H9 (cell line): ENCODE measurements around the gene YPEL5. TPM values are rescaled to one million over a fixed set of nuclear protein-coding genes. Genes with fewer than 3 reads are reported as not detected.

Experiments used
- DNase-seq: peaks from one replicate; pipeline ENCODE4 v3.0.0-alpha.2; 2017
- H2AFZ ChIP-seq: one replicate; pipeline ENCODE4 v1.6.1; 2013; ENCODE audit warnings: mild to moderate bottlenecking, low read length, control low read depth, moderate library complexity
- H2AK5ac ChIP-seq: 2 replicates; pipeline ENCODE4 v1.6.1; 2013; ENCODE audit warnings: low read length, control low read depth, mixed read lengths; ENCODE audit not compliant: insufficient read length
- H2BK120ac ChIP-seq: one replicate; pipeline ENCODE4 v1.6.1; 2013; ENCODE audit warnings: low read depth, mild to moderate bottlenecking, low read length, control low read depth, inconsistent platforms; ENCODE audit not compliant: poor library complexity, severe bottlenecking
- H2BK12ac ChIP-seq: 2 replicates; pipeline ENCODE4 v1.6.1; 2013; ENCODE audit warnings: low read length, control low read depth, mixed read lengths, low read depth; ENCODE audit not compliant: insufficient read length
- H2BK15ac ChIP-seq: 2 replicates; pipeline ENCODE4 v1.6.1; 2013; ENCODE audit warnings: low read depth, low read length, control low read depth
- H2BK20ac ChIP-seq: one replicate; pipeline ENCODE4 v1.6.1; 2013; ENCODE audit warnings: low read depth, mild to moderate bottlenecking, low read length, control low read depth, inconsistent platforms; ENCODE audit not compliant: poor library complexity, severe bottlenecking
- H2BK5ac ChIP-seq: 2 replicates; pipeline ENCODE4 v1.6.1; 2013; ENCODE audit warnings: low read length, control low read depth, mixed read lengths; ENCODE audit not compliant: insufficient read length
- H3K14ac ChIP-seq: 2 replicates; pipeline ENCODE4 v1.6.1; 2013; ENCODE audit warnings: low read length, control low read depth; ENCODE audit not compliant: insufficient read depth
- H3K18ac ChIP-seq: 2 replicates; pipeline ENCODE4 v1.6.1; 2013; ENCODE audit warnings: low read depth, mild to moderate bottlenecking, mixed read lengths, low read length, control low read depth; ENCODE audit not compliant: insufficient read length
- H3K23ac ChIP-seq: 2 replicates; pipeline ENCODE4 v1.6.1; 2013; ENCODE audit warnings: low read length, control low read depth, mixed read lengths, low read depth; ENCODE audit not compliant: insufficient read length
- H3K23me2 ChIP-seq: 2 replicates; pipeline ENCODE4 v1.6.1; 2013; ENCODE audit warnings: low read depth, mild to moderate bottlenecking, mixed read lengths, low read length, control low read depth; ENCODE audit not compliant: insufficient read length, poor library complexity, severe bottlenecking
- H3K27ac ChIP-seq: 2 replicates; pipeline ENCODE4 v1.5.1; 2013; ENCODE audit warnings: low read length, control low read depth, mixed read lengths, low read depth; ENCODE audit not compliant: insufficient read length
- H3K27me3 ChIP-seq: 2 replicates; pipeline ENCODE4 v1.6.1; 2013; ENCODE audit warnings: low read length, control low read depth, inconsistent platforms; ENCODE audit not compliant: insufficient read depth
- H3K4ac ChIP-seq: 2 replicates; pipeline ENCODE4 v1.6.1; 2013; ENCODE audit warnings: low read depth, mild to moderate bottlenecking, control low read depth, inconsistent platforms, low read length, moderate library complexity
- H3K4me1 ChIP-seq: 2 replicates; pipeline ENCODE4 v1.6.1; 2013; ENCODE audit warnings: low read length, control low read depth, inconsistent platforms; ENCODE audit not compliant: insufficient read depth
- H3K4me2 ChIP-seq: 2 replicates; pipeline ENCODE4 v1.6.1; 2013; ENCODE audit warnings: low read length, control low read depth, mixed read lengths; ENCODE audit not compliant: insufficient read length, insufficient read depth
- H3K56ac ChIP-seq: 2 replicates; pipeline ENCODE4 v1.6.1; 2013; ENCODE audit warnings: low read depth, mild to moderate bottlenecking, mixed read lengths, low read length, control low read depth; ENCODE audit not compliant: insufficient read length
- H3K79me1 ChIP-seq: 2 replicates; pipeline ENCODE4 v1.6.1; 2013; ENCODE audit warnings: low read depth, mild to moderate bottlenecking, moderate library complexity, low read length, control low read depth, inconsistent platforms; ENCODE audit not compliant: insufficient read depth, poor library complexity, severe bottlenecking
- H3K79me2 ChIP-seq: 2 replicates; pipeline ENCODE4 v1.6.1; 2013; ENCODE audit warnings: low read length, control low read depth, inconsistent platforms; ENCODE audit not compliant: insufficient read depth
- H3K9ac ChIP-seq: 2 replicates; pipeline ENCODE4 v1.6.1; 2013; ENCODE audit warnings: low read length, control low read depth, mixed read lengths; ENCODE audit not compliant: insufficient read length; ENCODE audit errors: extremely low read depth
- H3K9me3 ChIP-seq: one replicate; pipeline ENCODE4 v1.6.1; 2013; ENCODE audit warnings: low read depth, low read length, inconsistent platforms; ENCODE audit not compliant: control insufficient read depth
- H3T11ph ChIP-seq: one replicate; pipeline ENCODE4 v1.6.1; 2013; ENCODE audit warnings: mild to moderate bottlenecking, low read length, control low read depth, inconsistent platforms
- H4K20me1 ChIP-seq: one replicate; pipeline ENCODE4 v1.6.1; 2013; ENCODE audit not compliant: control insufficient read depth, insufficient read length, insufficient read depth
- H4K5ac ChIP-seq: 2 replicates; pipeline ENCODE4 v1.6.1; 2013; ENCODE audit warnings: low read depth, mild to moderate bottlenecking, mixed read lengths, low read length, control low read depth; ENCODE audit not compliant: insufficient read length
- H4K8ac ChIP-seq: replicated peaks from 2 replicates; pipeline ENCODE4 v1.6.1; 2013; ENCODE audit warnings: low read length, control low read depth, mixed read lengths, low read depth; ENCODE audit not compliant: insufficient read length
- H4K91ac ChIP-seq: 2 replicates; pipeline ENCODE4 v1.6.1; 2013; ENCODE audit warnings: low read depth, mild to moderate bottlenecking, moderate library complexity, mixed read lengths, low read length, control low read depth; ENCODE audit not compliant: insufficient read length
- H3K27ac Mint-ChIP-seq, 3 experiments: 2 replicates in 2 of 3; 3 replicates in 1 of 3; pipeline ENCODE4 v1.8.0; 2020 to 2021; ENCODE audit warnings: mixed read lengths in 3 of 3, mild to moderate bottlenecking in 1 of 3, moderate library complexity in 1 of 3
- H3K27me3 Mint-ChIP-seq: 2 replicates; pipeline ENCODE4 v1.8.0; 2021; ENCODE audit warnings: low read depth, mild to moderate bottlenecking, moderate library complexity, mixed read lengths
- H3K36me3 Mint-ChIP-seq, 3 experiments: 2 replicates in 2 of 3; 3 replicates in 1 of 3; pipeline ENCODE4 v1.8.0; 2020 to 2021; ENCODE audit warnings: low read depth in 3 of 3, mixed read lengths in 3 of 3; ENCODE audit not compliant: insufficient read depth in 1 of 3
- H3K4me1 Mint-ChIP-seq, 2 experiments: 2 replicates each; pipeline ENCODE4 v1.8.0; 2020; ENCODE audit warnings: mixed read lengths in 2 of 2
- H3K4me3 Mint-ChIP-seq, 2 experiments: 2 replicates in 1 of 2; 3 replicates in 1 of 2; pipeline ENCODE4 v1.8.0; 2020 to 2021; ENCODE audit warnings: mild to moderate bottlenecking in 2 of 2, mixed read lengths in 2 of 2, moderate library complexity in 1 of 2
- H3K9me3 Mint-ChIP-seq, 2 experiments: 2 replicates in 1 of 2; 3 replicates in 1 of 2; pipeline ENCODE4 v1.8.0; 2020; ENCODE audit warnings: mild to moderate bottlenecking in 2 of 2, mixed read lengths in 2 of 2, moderate library complexity in 1 of 2
- CTCF ChIP-seq: fragments of 200-600 bp; sonication (generic); conservative IDR thresholded peaks from 3 replicates; pipeline ENCODE4 v1.8.0; 2021; ENCODE audit warnings: antibody characterized with exemption, mild to moderate bottlenecking
- WGBS: extraction: QIAGEN DNeasy Blood & Tissue Kit; methylation state at CpG from one replicate; pipeline ENCODE4 v1.1.7; 2013; ENCODE audit warnings: missing lambda C conversion rate, low lambda C conversion rate, mixed read lengths; ENCODE audit not compliant: insufficient read length; ENCODE audit errors: extremely low coverage; 5-methylcytosine and 5-hydroxymethylcytosine counted together
- long read RNA-seq: library from polyadenylated mRNA; unstranded; transcript quantifications from one replicate; pipeline ENCODE4 v2.0.0, GENCODE V29; 2020
- total RNA-seq: library from RNA; stranded (reverse); gene quantifications from 2 replicates; pipeline ENCODE4 v1.2.1, GENCODE V29; 2021

Gene YPEL5
- 28.3 and 28.5 TPM in 2 replicates for total RNA-seq
- long read RNA-seq, transcript YPEL5-202 (4 exons, 2,499 nt) = minor isoform, 22 of 193 reads
- long read RNA-seq, transcript YPEL5-203 (5 exons, 2,560 nt) = minor isoform, 10 of 193 reads
- long read RNA-seq, transcript YPEL5-204 (4 exons, 2,197 nt) = minor isoform, 6 of 193 reads
- long read RNA-seq, transcript YPEL5-201 (3 exons, 2,182 nt) = major isoform, 132 of 193 reads
- long read RNA-seq, partial matches to known transcripts = 0 of 193 reads
- long read RNA-seq, other reads (novel, unspliced or antisense) = 21 of 193 reads

GRCh38 chr2:30146337-30147195 is at the start of gene YPEL5:
TSS of gene YPEL5 (plus strand) at chr2:30147007. CDS start at chr2:30156652, 9,645 bp downstream.
- H3K27me3 ChIP-seq = no peaks in the 10 kb centered on the region
- H3K27me3 Mint-ChIP-seq = peaks cover 8% of the 10 kb centered on the region
- no peak within 1 kb of the TSS for H3K4ac ChIP-seq
- peak within 1 kb of the TSS; percentile 66 to 82 for H3K4me3 Mint-ChIP-seq
- H3K4me2 ChIP-seq = peak within 1 kb of the TSS; percentile 93
- DNase-seq = peak; percentile 100
- H2BK120ac ChIP-seq = no peak within 1 kb of the TSS
- H3K23me2 ChIP-seq = peaks cover 8% of the 10 kb centered on the region
- H3T11ph ChIP-seq = no peak within 1 kb of the TSS
- peak within 1 kb of the TSS; percentile 52 to 94 (median 89); a peak in 3 of 7 replicates for H3K27ac Mint-ChIP-seq
- H2BK12ac ChIP-seq = no peak within 1 kb of the TSS
- H3K9me3 Mint-ChIP-seq = no peaks in the 10 kb centered on the region
- H2AK5ac ChIP-seq = no peak within 1 kb of the TSS
- no peak within 1 kb of the TSS for H2AFZ ChIP-seq
- no peak for TF ChIP-seq CTCF
- H3K18ac ChIP-seq = peak within 1 kb of the TSS; percentile 86
- no peaks in the 10 kb centered on the region for H3K9me3 ChIP-seq
- no peaks in the 10 kb centered on the region for H3K36me3 Mint-ChIP-seq
- H3K4me1 Mint-ChIP-seq = peaks cover 38 to 41% of the 10 kb centered on the region in 2 experiments
- no peak within 1 kb of the TSS for H2BK20ac ChIP-seq
- H4K8ac ChIP-seq = no peak within 1 kb of the TSS
- no peak within 1 kb of the TSS for H2BK15ac ChIP-seq
- H3K23ac ChIP-seq = no peak within 1 kb of the TSS
- no peaks in the 10 kb centered on the region for H3K79me1 ChIP-seq
- no peak within 1 kb of the TSS for H4K91ac ChIP-seq
- no peaks in the 10 kb centered on the region for H4K20me1 ChIP-seq
- H3K4me1 ChIP-seq = peaks cover 3% of the 10 kb centered on the region; the same call in 1 of the 2 replicates
- H3K27ac ChIP-seq = peak within 1 kb of the TSS; percentile 51
- H4K5ac ChIP-seq = no peak within 1 kb of the TSS
- no peak within 1 kb of the TSS for H2BK5ac ChIP-seq
- no peak within 1 kb of the TSS for H3K56ac ChIP-seq
- no peaks in the 10 kb centered on the region for H3K79me2 ChIP-seq
- H3K9ac ChIP-seq = peak within 1 kb of the TSS; percentile 61
- H3K14ac ChIP-seq = peak within 1 kb of the TSS; percentile 88; the same call in 1 of the 2 replicates
- no CpG with 5 or more reads among the region's 63 CpGs for WGBS
